H1 (cell line): ENCODE data around the gene ARHGAP42. TPM values are rescaled to one million over a fixed set of nuclear protein-coding genes. Genes with fewer than 3 reads are reported as not detected.

Experiments used
- ASH2L ChIP-seq: fragments of 200-600, 300-600 bp; sonication (generic); IDR thresholded peaks from one replicate; pipeline ENCODE4 v1.7.1; 2017; ENCODE audit warnings: low read length
- BRCA1 ChIP-seq: IDR thresholded peaks from 2 replicates; pipeline ENCODE4 v1.6.1; 2012; ENCODE audit warnings: low read depth, low read length, improper control_type of control experiment
- CBX5 ChIP-seq: fragments of 300-800, 300-1000 bp; sonication (generic); IDR thresholded peaks from 2 replicates; pipeline ENCODE4 v1.7.1; 2016; ENCODE audit warnings: antibody characterized with exemption, low read length, low read depth
- polyA plus RNA-seq, 7 experiments: library from polyadenylated mRNA; depleted of rRNA in 3 of 7; stranded (reverse) in 5 of 7; unstranded in 2 of 7; fragments of >200 nt in 5 of 7; fragments of 200-250 nt in 2 of 7; gene quantifications; 1 replicate in 5 of 7; 2 replicates in 1 of 7; 4 replicates in 1 of 7; pipeline versions ENCODE4 v1.2.1 to v1.2.3, GENCODE V29; 2011 to 2013; ENCODE audit warnings: missing spikeins in 2 of 7, mixed read lengths in 2 of 7
- total RNA-seq: library from RNA; stranded (reverse); fragmentation: NEBNext Ultra II Directional; extraction: Animal tissue kit (Norgen Biotek cat#: 25700); gene quantifications from 2 replicates; pipeline ENCODE4 v1.2.1, GENCODE V29; 2021

Gene ARHGAP42
- total and polyA plus RNA-seq, 2 of the 8 experiments (the other 6 are each of a cell fraction or from before 2014, with no cell fraction given), result 22.2 to 33.5 TPM

DNA sequence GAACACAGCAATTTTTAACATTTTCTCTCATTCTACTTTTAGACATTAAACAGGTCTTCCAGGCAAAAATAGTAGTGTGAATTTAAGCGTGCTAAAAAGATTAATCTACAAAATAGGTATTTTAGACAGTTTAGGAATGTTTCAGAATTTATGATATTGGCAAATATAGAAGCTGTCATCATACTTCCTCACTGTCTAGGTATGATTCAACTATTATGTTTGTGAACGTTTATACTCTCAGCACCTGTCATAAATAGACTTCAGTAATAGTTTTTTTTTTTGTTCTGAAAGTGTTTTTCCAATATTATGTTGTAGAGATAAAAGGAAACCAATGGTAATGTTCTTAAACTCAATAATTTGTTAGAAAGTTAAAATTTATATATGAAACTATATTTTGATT, 103.0 kb downstream of the ARHGAP42 start (continued):
- no peak for TF ChIP-seq BRCA1
- TF ChIP-seq ASH2L, result no peak
- TF ChIP-seq CBX5, result no peak
